GM13977 (cell line): ENCODE measurements around the gene GATB.

ENCODE experiments used
- DNase-seq: peaks from one replicate; pipeline ENCODE4 v3.0.0; 2012; ENCODE audit warnings: low spot score
- CTCF ChIP-seq: IDR thresholded peaks from 2 replicates; pipeline ENCODE4 v1.5.1; 2012; ENCODE audit warnings: mild to moderate bottlenecking, control low read depth; ENCODE audit not compliant: insufficient read depth; ENCODE audit errors: extremely low read depth, missing control alignments
- in situ Hi-C: fragments of 300-500 bp; cut with MboI; formaldehyde crosslinking; loops from one replicate; pipeline ENCODE4 v1.12.0; 2022; ENCODE audit warnings: low sequenced_read_pairs, low pct_unique_long_range_greater_than_20kb, mixed read lengths, inconsistent platforms; ENCODE audit not compliant: unreplicated experiment

The GATB gene

GRCh38 chr4:151665785-151666127 is 95.1 kb downstream of the GATB start:
- TF ChIP-seq CTCF = no peak
- in situ Hi-C loops = no loop called here
- no peak for DNase-seq

GRCh38 chr4:151665022-151665784 is 95.6 kb downstream of the GATB start:
- DNase-seq = no peak
- in situ Hi-C loops = no loop called here
- TF ChIP-seq CTCF = no peak

- DNase-seq = no peak
- in situ Hi-C loops = no loop called here
- no peak for TF ChIP-seq CTCF
These were observed 96.5 kb downstream of the GATB start for GRCh38 chr4:151664289-151664688.

DNA sequence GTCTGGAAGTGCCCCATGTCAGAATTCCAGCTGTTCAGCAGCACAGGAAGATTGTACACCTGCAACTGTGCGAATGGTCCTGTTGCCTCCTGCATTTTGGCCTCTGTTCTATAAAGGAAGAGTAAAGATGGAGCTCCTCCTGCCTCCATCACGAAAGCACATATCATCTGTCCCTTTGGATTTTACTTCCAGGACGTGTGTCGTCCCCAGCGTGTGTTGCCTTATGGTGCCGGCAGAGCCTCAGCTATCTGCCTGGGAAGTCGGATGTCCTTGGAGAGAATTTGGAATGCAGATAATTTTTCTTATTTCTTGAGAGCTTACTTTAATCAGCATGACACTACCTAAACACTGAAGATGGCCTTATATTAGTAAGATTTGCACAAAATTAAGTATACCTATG is 97.7 kb downstream of the GATB start:
- in situ Hi-C loops = no loop called here
- DNase-seq = no peak
- TF ChIP-seq CTCF = no peak

- TF ChIP-seq CTCF = no peak
- DNase-seq = no peak
- in situ Hi-C loops = no loop called here
These were observed 98.9 kb downstream of the GATB start for GRCh38 chr4:151661873-151662272.

DNA sequence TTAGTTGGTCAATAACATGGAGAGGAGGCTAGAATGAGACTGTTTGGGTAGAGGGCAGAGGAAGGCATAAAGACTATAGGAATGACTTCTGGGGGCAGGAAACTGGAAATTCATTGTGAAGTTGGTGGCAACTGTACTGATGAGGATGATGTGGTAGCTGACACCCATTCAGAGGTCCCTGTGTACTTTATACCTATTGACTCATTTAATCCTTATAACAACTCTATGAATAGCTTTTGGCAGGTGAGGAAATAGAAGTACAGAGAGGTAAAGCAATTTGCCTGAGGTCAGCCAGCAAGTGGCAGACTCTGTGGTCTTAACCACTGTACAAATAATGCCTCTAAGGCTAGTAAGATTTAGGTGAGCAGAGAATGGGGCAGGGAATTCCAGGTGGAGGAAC is 100.1 kb downstream of the GATB start:
- no peak for TF ChIP-seq CTCF
- in situ Hi-C loops = no loop called here

More for the DNA sequence above, 100.1 kb downstream of the GATB start:
- DNase-seq = no peak
